GM18511 (cell line): ENCODE results near the gene SLCO1B3.

Experiments used
- ATAC-seq: cut with Tn5 transposase; IDR thresholded peaks from one replicate; pipeline ENCODE4 v1.9.1; 2021; ENCODE audit warnings: mild to moderate bottlenecking, moderate library complexity; ENCODE audit not compliant: unreplicated experiment

SLCO1B3 gene

DNA sequence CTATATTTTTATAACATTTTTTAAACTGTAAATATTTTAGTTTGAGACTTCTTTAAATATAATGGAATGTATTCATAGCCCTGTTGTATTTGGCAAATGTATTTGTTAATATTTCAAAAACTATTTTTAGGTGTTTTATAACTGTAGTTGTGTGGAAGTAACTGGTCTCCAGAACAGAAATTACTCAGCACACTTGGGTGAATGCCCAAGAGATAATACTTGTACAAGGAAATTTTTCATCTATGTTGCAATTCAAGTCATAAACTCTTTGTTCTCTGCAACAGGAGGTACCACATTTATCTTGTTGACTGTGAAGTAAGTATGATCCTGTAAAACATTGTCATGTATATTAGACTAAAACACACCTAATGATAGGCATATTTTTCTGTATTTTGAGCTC lies 72.8 kb downstream of the SLCO1B3 start:
- ATAC-seq, result no peak

DNA sequence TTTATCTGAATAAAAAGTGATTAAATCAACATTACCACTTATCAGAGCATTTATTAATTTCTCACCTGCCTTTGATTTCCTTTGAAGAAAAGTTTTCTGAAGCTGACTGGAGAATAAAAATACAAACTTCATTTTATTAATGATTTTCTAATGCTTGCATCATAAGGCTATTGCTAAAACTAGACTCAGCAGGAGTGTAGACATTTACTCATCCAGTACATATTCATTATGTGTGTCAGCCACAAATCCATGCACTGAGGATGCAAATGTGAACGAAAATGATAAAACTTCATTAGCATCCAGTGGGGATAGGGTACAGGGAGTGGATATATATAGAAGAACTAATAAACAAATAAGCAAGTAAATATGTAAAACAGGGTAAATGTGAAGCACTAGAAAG lies 74.6 kb downstream of the SLCO1B3 start:
- ATAC-seq, result no peak

DNA sequence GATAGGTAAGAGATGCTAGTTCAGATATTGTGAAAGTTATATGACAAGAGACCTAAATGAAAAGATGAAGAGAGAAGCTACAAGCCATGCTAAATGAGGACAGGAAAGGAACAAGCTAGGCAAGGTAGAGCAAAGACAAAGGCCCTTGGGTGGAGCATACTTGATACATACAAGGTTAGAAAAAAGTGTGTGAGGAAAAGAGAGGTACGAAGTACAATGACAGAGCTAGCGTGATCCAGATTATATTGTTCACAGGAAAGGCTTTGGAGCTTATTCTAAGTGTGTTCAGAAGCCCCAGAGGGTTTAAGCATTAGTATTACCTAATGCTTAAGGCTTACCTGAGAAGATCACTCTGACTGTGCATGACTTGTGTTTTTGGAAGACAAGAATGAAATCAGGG lies 75.0 kb downstream of the SLCO1B3 start:
- ATAC-seq, result no peak

DNA sequence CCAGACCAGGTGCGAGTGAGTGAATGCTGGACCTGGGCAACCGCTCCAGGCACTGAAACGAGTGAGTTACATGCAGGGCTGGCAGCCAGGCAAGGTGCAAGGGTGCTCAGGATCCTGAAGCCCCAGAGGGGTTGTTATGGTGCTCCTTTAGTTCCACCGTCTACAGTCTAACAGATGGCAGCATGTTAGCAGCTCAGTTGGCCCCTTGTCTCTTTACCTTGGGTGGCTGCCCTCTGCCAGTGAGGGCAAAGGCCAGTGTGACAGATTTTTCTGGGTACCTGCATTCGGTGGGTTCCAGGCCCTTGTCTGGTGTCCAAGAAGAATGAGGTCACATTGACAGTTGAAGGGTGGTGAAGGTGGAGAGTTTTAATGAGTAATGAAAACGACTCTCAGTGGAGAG lies 106.8 kb downstream of the SLCO1B3 start:
- no peak for ATAC-seq

DNA sequence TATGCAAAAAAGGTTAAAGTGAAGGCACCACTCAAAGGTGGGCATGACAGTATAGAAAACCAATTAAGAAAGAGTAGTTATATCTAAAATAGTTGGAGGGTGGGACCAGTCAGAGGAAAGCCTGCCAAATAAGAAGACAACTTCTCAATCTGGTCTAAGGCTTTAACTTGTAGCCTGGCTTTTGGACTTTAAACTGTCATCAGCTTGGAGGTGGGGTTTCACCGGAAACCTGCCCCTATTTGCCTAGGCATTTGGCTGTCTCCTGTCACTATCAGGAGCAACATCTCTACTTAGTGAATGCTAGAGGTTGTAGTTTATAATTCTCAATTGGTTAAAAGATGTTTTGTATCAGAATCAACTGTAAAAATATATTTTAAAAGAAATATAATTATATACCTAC lies 107.3 kb downstream of the SLCO1B3 start:
- no peak for ATAC-seq

DNA sequence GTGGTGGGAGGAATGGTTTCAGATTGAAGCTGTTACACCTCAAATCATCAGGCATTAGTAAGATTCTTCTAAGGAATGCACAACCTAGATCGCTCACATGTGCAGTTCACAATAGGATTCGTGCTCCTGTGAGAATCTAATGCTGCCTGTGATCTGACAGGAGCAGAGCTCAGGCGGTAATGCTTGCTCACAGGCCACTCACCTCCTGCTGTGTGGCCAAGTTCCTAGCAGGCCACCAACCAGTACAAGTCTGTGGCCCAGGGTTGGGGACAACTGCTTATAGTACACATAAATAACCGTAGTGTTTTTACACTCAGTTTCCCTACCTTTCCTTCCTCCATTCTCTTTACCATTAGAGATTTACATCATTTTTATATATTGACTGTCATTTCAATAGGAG lies 121.4 kb downstream of the SLCO1B3 start:
- ATAC-seq, result no peak

DNA sequence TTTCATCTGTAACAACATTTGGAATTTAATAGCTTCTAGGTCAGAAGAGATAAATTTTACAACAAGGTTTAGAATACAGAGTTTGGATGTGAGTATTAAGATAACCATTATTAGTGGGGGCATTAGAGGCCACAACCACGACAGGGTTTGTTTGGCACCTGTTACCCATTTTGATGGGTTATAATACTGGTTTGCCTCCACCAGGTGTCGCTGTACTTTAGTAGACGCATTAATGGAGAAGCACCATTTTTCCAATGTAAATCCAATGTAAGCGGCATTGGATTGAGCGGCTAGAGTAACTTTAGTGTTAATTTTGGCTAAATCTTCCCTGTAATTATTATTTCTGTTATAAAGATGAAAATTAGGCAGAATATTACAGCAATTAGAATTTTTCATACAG lies 136.2 kb downstream of the SLCO1B3 start:
- peak; percentile 57 for ATAC-seq

DNA sequence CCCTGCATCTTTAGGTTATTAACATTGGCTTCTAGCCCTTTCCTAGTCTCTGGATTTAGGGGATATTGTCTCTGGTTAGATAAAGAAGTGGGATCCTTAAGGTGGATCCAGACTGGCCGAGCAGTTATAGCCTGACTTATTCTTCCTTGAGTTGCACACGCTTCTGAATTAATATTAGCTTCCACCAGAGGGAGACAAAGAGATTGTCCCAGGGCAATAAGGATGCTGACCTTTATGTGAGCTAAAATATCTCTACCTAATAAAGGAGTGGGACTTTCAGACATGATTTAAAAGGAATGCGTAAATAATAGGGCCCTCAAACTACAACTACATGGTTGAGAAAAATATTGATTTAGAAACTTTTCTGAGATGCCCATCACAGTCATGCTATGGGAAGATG lies 139.7 kb downstream of the SLCO1B3 start:
- ATAC-seq, result peak; percentile 82

DNA sequence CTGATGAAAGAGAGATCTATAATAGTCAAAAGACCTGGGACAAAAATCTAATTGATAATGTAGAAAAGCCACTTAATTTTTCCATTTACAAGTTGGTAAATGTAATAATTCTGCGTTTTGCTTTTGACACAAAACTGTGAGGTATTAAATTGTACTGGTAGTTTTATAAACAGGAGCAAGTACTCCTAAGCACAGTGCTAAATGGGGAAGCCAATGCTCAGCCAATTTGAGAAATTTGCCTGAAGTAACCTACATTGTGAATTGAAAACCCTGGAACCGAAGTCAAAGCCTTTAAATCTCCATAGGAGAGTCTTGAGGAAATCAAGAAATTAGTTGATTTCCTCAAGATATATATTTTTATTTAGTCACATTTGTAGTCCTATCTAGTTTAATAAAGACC lies 152.8 kb downstream of the SLCO1B3 start:
- no peak for ATAC-seq

DNA sequence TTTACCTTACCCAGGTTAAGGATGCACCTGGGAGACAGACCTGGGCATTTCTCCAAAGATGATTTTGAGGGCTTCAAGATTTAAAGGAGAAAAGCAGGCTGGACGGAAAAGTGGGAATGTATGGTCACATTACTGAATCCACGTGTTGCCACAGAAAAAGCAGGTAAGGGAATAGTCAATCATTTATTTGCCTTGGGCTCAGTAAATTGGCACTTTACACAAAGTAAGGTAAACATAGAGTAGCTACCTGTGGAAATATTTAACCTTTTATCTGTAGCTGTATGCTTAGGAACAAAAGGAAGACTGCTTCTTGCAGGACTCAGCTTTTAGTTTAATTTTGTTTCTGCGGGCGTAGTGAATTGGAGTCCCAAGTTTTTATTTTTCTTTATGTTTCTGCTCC lies 153.3 kb downstream of the SLCO1B3 start:
- ATAC-seq, result no peak
